Measurements from ENCODE around the gene BEST1.

The BEST1 gene

DNA sequence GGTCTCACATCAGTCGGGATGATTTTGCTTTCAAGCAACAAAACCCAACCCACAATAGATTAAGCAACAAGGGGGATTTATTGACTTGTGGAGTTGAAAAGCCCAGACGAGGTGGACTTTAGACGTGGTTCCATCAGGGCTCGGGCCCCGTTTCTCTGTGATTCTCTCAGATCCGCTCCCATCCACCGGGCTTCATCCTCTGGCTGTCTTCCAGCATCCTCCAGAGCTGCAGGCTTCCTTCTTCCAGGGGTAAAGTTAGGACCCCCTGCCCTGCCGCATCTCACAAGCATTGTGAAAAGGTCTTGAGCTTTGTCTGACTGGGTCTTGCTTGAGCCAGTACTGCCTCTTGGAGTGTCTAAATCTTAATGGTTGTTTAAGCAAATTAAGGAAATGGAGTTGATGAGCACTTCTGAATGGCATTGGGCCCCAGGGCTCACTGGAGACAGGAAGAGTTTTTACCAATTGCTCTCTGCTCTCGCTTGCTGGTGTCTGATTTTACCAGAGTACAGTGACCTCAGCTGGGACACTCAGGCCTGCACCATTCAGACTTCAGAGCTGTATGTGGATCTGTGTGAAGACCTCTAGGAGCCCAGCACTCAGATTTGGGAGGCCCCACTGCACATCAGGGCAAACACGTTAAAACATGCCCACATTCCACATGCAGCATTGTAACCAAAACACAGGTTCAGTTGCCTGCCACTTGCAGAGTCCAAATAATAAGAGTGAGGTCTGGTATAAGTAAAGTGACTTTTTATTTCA is 30.8 kb downstream of the BEST1 start:
- TF ChIP-seq, protein P1, sequence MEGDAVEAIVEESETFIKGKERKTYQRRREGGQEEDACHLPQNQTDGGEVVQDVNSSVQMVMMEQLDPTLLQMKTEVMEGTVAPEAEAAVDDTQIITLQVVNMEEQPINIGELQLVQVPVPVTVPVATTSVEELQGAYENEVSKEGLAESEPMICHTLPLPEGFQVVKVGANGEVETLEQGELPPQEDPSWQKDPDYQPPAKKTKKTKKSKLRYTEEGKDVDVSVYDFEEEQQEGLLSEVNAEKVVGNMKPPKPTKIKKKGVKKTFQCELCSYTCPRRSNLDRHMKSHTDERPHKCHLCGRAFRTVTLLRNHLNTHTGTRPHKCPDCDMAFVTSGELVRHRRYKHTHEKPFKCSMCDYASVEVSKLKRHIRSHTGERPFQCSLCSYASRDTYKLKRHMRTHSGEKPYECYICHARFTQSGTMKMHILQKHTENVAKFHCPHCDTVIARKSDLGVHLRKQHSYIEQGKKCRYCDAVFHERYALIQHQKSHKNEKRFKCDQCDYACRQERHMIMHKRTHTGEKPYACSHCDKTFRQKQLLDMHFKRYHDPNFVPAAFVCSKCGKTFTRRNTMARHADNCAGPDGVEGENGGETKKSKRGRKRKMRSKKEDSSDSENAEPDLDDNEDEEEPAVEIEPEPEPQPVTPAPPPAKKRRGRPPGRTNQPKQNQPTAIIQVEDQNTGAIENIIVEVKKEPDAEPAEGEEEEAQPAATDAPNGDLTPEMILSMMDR (IDR thresholded peaks at IDR 0.05; ENCODE audit: low read depth, low read length, missing control alignments) = no peak
- no peak overlapping the region for H3K4me3 ChIP-seq (ENCODE audit: low read depth, low read length)
- DNase-seq (ENCODE audit: low read depth) = no peak
- in situ Hi-C loops (cut with HindIII; ENCODE audit: low sequenced_read_pairs) = no loop called here

DNA sequence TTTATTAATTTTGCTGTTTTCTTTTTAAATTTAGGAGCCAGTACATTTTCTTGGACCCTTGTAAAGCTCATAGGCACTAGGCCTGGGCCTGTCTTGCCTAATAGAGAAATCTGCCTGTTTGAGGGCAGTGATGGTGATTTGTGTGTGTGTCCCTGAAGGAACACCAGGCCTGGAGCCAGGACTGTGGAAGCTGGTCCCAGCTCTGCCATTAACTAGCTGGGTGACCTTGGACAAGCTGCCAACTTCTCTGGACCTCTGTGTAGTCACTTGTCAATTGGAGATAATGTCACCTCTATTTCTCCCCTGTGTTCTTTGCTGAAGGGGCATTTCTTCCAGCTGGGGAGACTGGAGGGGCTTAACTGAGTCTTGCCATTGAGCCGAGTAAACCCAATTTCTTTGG is 33.3 kb downstream of the BEST1 start:
- no peak for DNase-seq (ENCODE audit: low read depth)
- TF ChIP-seq, protein P1 (IDR thresholded peaks at IDR 0.05; ENCODE audit: low read depth, low read length, missing control alignments) = no peak
- in situ Hi-C loops (cut with HindIII; ENCODE audit: low sequenced_read_pairs) = no loop called here
- H3K4me3 ChIP-seq (ENCODE audit: low read depth, low read length) = no peak overlapping the region

DNA sequence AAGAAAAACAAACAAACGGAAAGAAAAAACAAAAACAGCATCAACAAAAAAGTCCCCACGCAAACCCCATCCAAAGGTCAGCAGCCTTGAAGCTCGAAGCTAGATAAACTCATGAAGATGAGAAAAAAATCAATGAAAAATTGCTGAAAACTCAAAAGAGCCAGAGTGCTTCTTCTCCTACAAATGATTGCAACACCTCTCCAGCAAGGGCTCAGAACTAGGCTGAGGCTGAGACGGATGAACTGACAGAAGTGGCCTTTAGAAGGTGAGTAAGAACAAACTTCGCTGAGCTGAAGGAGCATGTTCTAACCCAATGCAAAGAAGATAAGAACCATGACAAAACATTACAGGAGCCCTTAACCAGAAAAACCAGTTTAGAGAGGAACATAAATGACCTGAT is 35.7 kb downstream of the BEST1 start:
- DNase-seq (ENCODE audit: low read depth) = no peak
- H3K4me3 ChIP-seq (ENCODE audit: low read depth, low read length) = no peak overlapping the region
- in situ Hi-C loops (cut with HindIII; ENCODE audit: low sequenced_read_pairs) = no loop called here
- TF ChIP-seq, protein P1 (IDR thresholded peaks at IDR 0.05; ENCODE audit: low read depth, low read length, missing control alignments) = no peak

DNA sequence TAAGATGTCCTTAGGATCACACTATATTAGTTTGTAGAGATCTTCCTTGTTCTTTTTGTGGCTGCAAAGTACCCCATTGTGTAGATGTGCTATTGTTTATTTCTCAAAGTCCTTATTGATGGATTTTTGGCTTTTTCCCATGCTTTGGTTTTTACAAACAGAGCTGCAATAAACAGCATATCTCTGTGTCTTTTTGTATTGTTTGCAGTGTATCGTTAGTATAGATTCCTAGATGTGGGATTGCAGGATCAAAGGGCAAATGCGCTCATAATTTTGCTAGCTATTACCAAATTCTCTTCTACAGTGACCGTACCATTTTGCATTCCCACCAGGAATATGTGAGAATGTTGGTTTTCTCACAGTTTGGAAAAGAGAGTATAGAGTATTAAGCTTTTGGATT is 44.8 kb downstream of the BEST1 start:
- TF ChIP-seq, protein P1 (IDR thresholded peaks at IDR 0.05; ENCODE audit: low read depth, low read length, missing control alignments) = no peak
- no peak overlapping the region for H3K4me3 ChIP-seq (ENCODE audit: low read depth, low read length)
- no peak for DNase-seq (ENCODE audit: low read depth)
- in situ Hi-C loops (cut with HindIII; ENCODE audit: low sequenced_read_pairs) = no loop called here

DNA sequence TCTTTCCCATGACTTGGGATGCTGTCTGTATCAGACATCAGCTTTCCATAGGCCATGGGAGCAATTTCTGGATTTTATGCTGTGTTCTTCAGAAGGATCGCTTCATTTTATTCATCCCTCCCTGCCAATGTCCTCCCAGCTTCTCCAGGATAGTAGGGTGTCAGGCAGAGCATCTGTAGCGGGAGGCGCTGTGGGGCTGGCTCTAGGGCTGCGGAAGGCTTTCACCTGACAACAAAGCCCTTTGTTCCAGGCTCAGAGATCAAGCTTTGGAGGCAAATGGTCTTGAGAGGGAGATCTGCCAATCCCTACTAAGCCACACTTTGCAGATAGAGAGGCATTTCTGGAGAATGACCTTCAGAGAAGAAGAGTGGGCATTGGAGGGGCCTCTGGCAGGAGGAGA is 46.8 kb downstream of the BEST1 start:
- in situ Hi-C loops (cut with HindIII; ENCODE audit: low sequenced_read_pairs) = no loop called here
- TF ChIP-seq, protein P1 (IDR thresholded peaks at IDR 0.05; ENCODE audit: low read depth, low read length, missing control alignments) = no peak
- H3K4me3 ChIP-seq (ENCODE audit: low read depth, low read length) = no peak overlapping the region
- DNase-seq (ENCODE audit: low read depth) = no peak

DNA sequence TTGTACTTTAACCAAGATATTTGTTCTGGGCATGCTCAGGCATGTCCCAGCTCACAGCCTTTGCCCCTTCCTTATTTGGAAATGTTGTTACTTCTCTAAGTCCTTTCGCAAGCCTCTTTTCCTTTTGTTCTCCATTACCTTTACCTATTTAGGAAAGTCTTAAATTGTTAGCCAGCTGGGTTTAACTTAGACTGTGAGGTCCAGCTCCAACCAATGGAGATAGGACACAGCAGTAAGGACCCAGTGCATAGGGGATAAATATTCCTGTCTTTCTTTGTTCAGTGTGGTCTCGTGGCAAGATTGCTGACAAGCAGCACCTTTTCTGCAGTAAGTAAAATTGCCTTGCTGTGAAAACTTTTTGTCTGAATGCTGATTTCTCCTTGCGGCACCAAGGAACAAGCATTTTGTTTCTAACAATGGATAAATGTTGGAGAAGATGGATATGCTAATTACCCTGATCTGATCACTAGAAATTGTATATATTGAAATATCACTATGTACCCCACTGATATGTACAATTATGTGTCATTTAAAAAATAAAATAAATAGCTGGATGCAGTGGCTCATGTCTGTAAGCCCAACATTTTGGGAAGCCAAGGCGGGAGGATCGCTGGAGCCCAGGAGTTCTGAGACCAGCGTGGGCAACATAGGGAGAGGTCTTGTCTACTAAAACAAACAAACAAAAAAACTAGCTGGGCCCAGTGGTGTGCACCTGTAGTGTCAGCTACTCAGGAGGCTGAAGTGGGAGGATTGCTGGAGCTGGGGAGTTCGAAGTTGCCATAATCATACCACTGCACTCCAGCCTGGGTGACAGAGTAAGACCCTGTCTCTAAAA is 49.2 kb downstream of the BEST1 start:
- TF ChIP-seq, protein P1 (IDR thresholded peaks at IDR 0.05; ENCODE audit: low read depth, low read length, missing control alignments) = no peak
- DNase-seq (ENCODE audit: low read depth) = no peak
- no peak overlapping the region for H3K4me3 ChIP-seq (ENCODE audit: low read depth, low read length)
- in situ Hi-C loops (cut with HindIII; ENCODE audit: low sequenced_read_pairs) = no loop called here
